Panc1 (cell line): ENCODE results near the gene HOMER2. TPM values are rescaled to one million over a fixed set of nuclear protein-coding genes. Genes with fewer than 3 reads are reported as not detected.

Experiments used
- ATAC-seq: fragments of 200-7000 bp; cut with Tn5 transposase; 2 replicates; pipeline ENCODE4 v1.9.1; 2020; ENCODE audit warnings: mild to moderate bottlenecking, moderate library complexity
- BruUV-seq: library from RNA; stranded (reverse); fragments of 400-500 nt; replicated peaks from 2 replicates; lab custom pipeline; 2021; lab: Mats Ljungman, UMichigan
- CTCF ChIA-PET: fragments of 300-600 bp; sonication (Branson Sonifier 250); formaldehyde crosslinking; loops from one replicate; lab custom pipeline; 2022; ENCODE audit warnings: antibody characterized with exemption; lab: Charles Lee
- POLR2A ChIA-PET: fragments of 300-600 bp; sonication (Branson Sonifier 250); formaldehyde crosslinking; loops from one replicate; lab custom pipeline; 2022; ENCODE audit warnings: antibody characterized with exemption; lab: Charles Lee
- DNase-seq: peaks from one replicate; pipeline ENCODE4 v3.0.0-alpha.2; 2010; ENCODE audit warnings: low read depth, low spot score
- H3K27ac ChIP-seq: 2 replicates; pipeline ENCODE4 v1.5.1; 2011; ENCODE audit warnings: mild to moderate bottlenecking, low read length, inconsistent platforms
- H3K27me3 ChIP-seq: fragments of 200-500 bp; sonication (Bioruptor generic); 2 replicates; pipeline ENCODE4 v1.6.0; 2014; ENCODE audit warnings: low read length, inconsistent platforms; ENCODE audit not compliant: control insufficient read depth, insufficient read depth
- H3K36me3 ChIP-seq: fragments of 200-500 bp; sonication (Bioruptor generic); 2 replicates; pipeline ENCODE4 v1.5.1; 2014; ENCODE audit warnings: inconsistent platforms, mild to moderate bottlenecking, low read length, moderate library complexity; ENCODE audit not compliant: control insufficient read depth, insufficient read depth
- H3K4me1 ChIP-seq: 2 replicates; pipeline ENCODE4 v1.5.1; 2011; ENCODE audit warnings: inconsistent platforms, mild to moderate bottlenecking, low read length, moderate library complexity; ENCODE audit not compliant: control insufficient read depth, insufficient read depth
- H3K4me3 ChIP-seq, 2 experiments: 2 replicates each; pipeline ENCODE4 v1.5.1; 2011 to 2012; ENCODE audit warnings: low read depth in 2 of 2, low read length in 2 of 2, mild to moderate bottlenecking in 2 of 2, inconsistent platforms in 1 of 2, moderate library complexity in 1 of 2
- H3K9me3 ChIP-seq: fragments of 200-500 bp; sonication (Bioruptor generic); 2 replicates; pipeline ENCODE4 v1.5.1; 2014; ENCODE audit warnings: low read depth, mild to moderate bottlenecking, inconsistent platforms, low read length, moderate library complexity; ENCODE audit not compliant: control insufficient read depth, insufficient read depth
- CTCF ChIP-seq: fragments of 450-650 bp; IDR thresholded peaks from 2 replicates; pipeline ENCODE4 v1.5.1; 2017; ENCODE audit warnings: mild to moderate bottlenecking
- POLR2AphosphoS5 ChIP-seq: IDR thresholded peaks from 2 replicates; pipeline ENCODE4 v1.6.1; 2012; ENCODE audit warnings: mild to moderate bottlenecking, low read depth, low read length, moderate library complexity
- SIN3A ChIP-seq: IDR thresholded peaks from 2 replicates; pipeline ENCODE4 v1.6.1; 2012; ENCODE audit warnings: low read depth, mild to moderate bottlenecking, low read length, moderate library complexity, borderline replicate concordance; ENCODE audit not compliant: insufficient read depth
- TCF7L2 ChIP-seq: IDR thresholded peaks from 2 replicates; pipeline ENCODE4 v1.6.1; 2011; ENCODE audit warnings: mild to moderate bottlenecking, low read depth, low read length, inconsistent platforms
- in situ Hi-C: cut with HindIII; loops from 2 replicates; pipeline ENCODE4 v1.10.0; 2016; ENCODE audit warnings: low sequenced_read_pairs, low pct_unique_long_range_greater_than_20kb
- intact Hi-C: fragments of 100-400 bp; cut with micrococcal nuclease; formaldehyde crosslinking; loops from one replicate; pipeline ENCODE4 v1.10.0; 2022; ENCODE audit not compliant: unreplicated experiment
- total RNA-seq: library from RNA; stranded (reverse); gene quantifications from one replicate; pipeline ENCODE4 v1.2.1, GENCODE V29; 2021; ENCODE audit not compliant: unreplicated experiment
- TF ChIP-seq, protein P1 (sequence below), 2 experiments: IDR thresholded peaks; 2 replicates each; pipeline ENCODE4 v1.6.1; 2011 to 2012; ENCODE audit warnings: low read depth in 2 of 2, control low read depth in 1 of 2, low read length in 1 of 2, mild to moderate bottlenecking in 1 of 2, moderate library complexity in 1 of 2; ENCODE audit not compliant: insufficient read depth in 1 of 2

Gene HOMER2
- total RNA-seq, 1 experiment from 2014 or later, result 35.9 TPM

DNA sequence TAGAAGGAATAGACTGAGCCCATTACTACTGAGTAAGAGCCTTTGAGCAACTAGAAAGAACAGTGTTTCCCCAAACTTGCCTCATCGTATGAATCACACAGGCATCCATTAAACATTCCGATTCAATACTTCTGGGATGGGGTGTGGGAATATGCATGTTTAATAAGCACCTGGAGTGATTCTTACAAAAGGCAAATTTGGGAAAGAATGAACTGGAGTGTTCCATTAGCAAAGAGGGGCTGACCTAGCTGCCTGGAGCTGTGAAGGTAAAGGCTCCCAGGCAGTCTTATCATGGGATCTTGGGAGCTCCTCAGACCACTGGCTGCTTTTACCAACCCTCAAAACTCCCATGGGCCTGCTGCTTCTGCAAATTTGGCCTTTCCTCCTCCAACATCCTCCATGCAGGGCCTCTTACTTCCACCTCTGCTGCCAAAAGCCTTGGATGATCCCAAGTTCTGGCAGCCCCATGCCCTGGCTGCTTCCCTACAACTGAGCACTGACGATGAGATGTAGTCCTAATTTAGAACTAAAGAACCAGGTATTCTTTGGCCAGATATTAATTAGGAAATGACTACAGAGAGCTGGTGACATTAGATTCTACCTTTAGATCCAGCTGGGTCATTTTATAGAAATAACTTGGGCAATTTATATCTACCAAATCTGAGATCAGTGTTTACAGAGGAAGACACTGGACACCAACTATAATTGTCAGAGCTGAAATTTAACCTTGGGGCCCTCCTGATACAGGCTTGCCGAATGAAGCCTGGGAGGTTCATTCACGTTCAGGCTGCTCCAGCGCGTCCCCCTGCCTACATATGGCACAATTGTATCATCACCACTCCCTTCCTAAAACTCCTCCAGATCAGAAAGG lies 11.2 kb upstream of the HOMER2 start:
- no peak overlapping the region for H3K27ac ChIP-seq
- no peaks in the 10 kb centered on the region for H3K27me3 ChIP-seq
- H3K36me3 ChIP-seq, result no peaks in the 10 kb centered on the region
- ATAC-seq (no peak), DNase-seq (no peak)
- TF ChIP-seq SIN3A, result no peak
- in situ Hi-C loops (no loop called here), intact Hi-C loops (no loop called here)
- H3K4me1 ChIP-seq, result no peaks in the 10 kb centered on the region
- no peak overlapping the region for H3K4me3 ChIP-seq
- CTCF ChIA-PET, result no interaction called here
- POLR2A ChIA-PET, result no interaction called here
- no TSS peak for BruUV-seq
- H3K9me3 ChIP-seq, result no peaks in the 10 kb centered on the region

GRCh38 chr15:82960766-82961165 lies 8.2 kb upstream of the HOMER2 start:
- H3K4me1 ChIP-seq, result no peaks in the 10 kb centered on the region
- ATAC-seq (no peak), DNase-seq (no peak)
- H3K27ac ChIP-seq, result no peak overlapping the region
- in situ Hi-C loops, result no loop called here
- BruUV-seq, result no TSS peak
- H3K36me3 ChIP-seq, result no peaks in the 10 kb centered on the region
- ChIA-PET CTCF (no interaction called here), POLR2A (no interaction called here)
- no peaks in the 10 kb centered on the region for H3K27me3 ChIP-seq
- intact Hi-C loops, result no loop called here
- H3K4me3 ChIP-seq, result no peak overlapping the region
- TF ChIP-seq POLR2AphosphoS5 (no peak), CTCF (no peak)
- no peaks in the 10 kb centered on the region for H3K9me3 ChIP-seq

DNA sequence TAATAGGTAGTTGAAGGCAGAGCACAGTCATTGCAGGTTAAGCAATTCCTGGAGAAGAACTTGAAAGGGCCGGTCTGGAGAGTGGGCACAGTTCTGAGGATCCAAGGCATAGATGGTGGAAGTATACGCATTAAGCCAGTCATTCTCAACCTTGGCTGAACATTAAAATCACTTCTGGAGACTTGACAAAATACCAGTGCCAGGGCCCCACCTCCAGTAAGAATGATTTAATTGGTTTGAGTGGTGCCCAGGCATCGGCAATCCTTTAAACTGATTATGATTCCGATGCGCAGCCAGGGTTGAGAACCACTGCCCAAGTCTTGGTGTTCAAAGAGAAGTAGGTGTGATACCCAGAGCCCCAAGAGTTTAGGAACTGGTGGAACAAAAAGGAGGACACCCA lies 6.9 kb upstream of the HOMER2 start:
- no peak for ATAC-seq
- Histone ChIP-seq H3K4me3 (no peak overlapping the region), H3K9me3 (no peaks in the 10 kb centered on the region), H3K27ac (no peak overlapping the region), H3K4me1 (no peaks in the 10 kb centered on the region), H3K27me3 (no peaks in the 10 kb centered on the region), H3K36me3 (no peaks in the 10 kb centered on the region)
- intact Hi-C loops (no loop called here), in situ Hi-C loops (no loop called here)
- TF ChIP-seq TCF7L2 (no peak), CTCF (no peak), POLR2AphosphoS5 (no peak), SIN3A (no peak)
- TF ChIP-seq, protein P1, sequence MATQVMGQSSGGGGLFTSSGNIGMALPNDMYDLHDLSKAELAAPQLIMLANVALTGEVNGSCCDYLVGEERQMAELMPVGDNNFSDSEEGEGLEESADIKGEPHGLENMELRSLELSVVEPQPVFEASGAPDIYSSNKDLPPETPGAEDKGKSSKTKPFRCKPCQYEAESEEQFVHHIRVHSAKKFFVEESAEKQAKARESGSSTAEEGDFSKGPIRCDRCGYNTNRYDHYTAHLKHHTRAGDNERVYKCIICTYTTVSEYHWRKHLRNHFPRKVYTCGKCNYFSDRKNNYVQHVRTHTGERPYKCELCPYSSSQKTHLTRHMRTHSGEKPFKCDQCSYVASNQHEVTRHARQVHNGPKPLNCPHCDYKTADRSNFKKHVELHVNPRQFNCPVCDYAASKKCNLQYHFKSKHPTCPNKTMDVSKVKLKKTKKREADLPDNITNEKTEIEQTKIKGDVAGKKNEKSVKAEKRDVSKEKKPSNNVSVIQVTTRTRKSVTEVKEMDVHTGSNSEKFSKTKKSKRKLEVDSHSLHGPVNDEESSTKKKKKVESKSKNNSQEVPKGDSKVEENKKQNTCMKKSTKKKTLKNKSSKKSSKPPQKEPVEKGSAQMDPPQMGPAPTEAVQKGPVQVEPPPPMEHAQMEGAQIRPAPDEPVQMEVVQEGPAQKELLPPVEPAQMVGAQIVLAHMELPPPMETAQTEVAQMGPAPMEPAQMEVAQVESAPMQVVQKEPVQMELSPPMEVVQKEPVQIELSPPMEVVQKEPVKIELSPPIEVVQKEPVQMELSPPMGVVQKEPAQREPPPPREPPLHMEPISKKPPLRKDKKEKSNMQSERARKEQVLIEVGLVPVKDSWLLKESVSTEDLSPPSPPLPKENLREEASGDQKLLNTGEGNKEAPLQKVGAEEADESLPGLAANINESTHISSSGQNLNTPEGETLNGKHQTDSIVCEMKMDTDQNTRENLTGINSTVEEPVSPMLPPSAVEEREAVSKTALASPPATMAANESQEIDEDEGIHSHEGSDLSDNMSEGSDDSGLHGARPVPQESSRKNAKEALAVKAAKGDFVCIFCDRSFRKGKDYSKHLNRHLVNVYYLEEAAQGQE (IDR thresholded peaks at IDR 0.05; ENCODE audit: insufficient read depth in 1 of 2, low read depth in 2 of 2, low read length in 1 of 2), result no peak
- no TSS peak for BruUV-seq
- ChIA-PET POLR2A (no interaction called here), CTCF (no interaction called here)
- no peak for DNase-seq
